GM23248 (cell line): Measurements from ENCODE around the gene KNSTRN.

Source experiments
- EZH2 ChIP-seq: fragments of 200-600 bp; sonication (generic); IDR thresholded peaks from 2 replicates; pipeline ENCODE4 v1.6.1; 2018; ENCODE audit warnings: antibody characterized with exemption, mild to moderate bottlenecking; ENCODE audit not compliant: insufficient read depth, poor library complexity, severe bottlenecking
- EZH2phosphoT487 ChIP-seq: fragments of 200-600 bp; sonication (generic); IDR thresholded peaks from 2 replicates; pipeline ENCODE4 v1.6.1; 2018; ENCODE audit warnings: antibody characterized with exemption, moderate library complexity, mild to moderate bottlenecking, low read depth; ENCODE audit not compliant: insufficient read depth

DNA sequence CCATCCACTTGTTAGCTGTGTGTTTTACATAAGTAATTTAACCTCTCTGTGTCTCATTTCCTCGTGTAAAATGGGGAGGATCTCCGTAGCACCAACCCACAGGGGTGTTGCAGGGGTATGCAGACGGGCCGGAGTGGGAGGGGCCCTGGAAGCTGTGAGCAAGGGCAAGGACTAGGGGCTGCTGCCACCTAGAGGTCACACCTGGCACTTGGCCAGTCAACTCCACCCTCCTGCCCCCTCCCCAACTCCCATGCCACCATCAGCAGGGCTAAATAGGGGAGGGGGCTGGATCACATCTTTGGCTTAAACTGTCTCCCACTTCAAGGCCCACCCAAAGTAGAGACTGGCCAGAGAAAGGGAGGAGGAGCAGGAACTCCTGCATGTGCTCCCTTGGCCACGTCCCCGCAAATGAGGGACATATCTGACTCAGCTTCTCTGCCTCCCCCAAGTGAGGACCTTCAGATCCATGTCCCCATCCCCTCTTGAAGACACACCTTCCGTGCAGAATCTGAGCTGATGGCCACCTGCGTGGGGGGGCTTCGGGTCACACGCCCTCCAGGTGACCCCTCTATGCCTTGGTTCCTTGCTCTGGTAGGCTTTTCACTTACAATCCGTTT is 44.4 kb upstream of the KNSTRN start:
- TF ChIP-seq EZH2phosphoT487 (no peak), EZH2 (no peak)
